GM21737 (cell line): Measurements from ENCODE around the gene GRIK1.

Experiments
- ATAC-seq: cut with Tn5 transposase; IDR thresholded peaks from one replicate; pipeline ENCODE4 v1.9.1; 2021; ENCODE audit warnings: mild to moderate bottlenecking, moderate library complexity; ENCODE audit not compliant: unreplicated experiment

Gene GRIK1

GRCh38 chr21:29788752-29789151 lies 151.0 kb downstream of the GRIK1 start:
- ATAC-seq = no peak

GRCh38 chr21:29787361-29787909 lies 152.4 kb downstream of the GRIK1 start:
- ATAC-seq = no peak

GRCh38 chr21:29786496-29787360 lies 153.1 kb downstream of the GRIK1 start:
- ATAC-seq = no peak

- ATAC-seq = no peak
Observed at GRCh38 chr21:29777160-29777559, 162.6 kb downstream of the GRIK1 start.

- no peak for ATAC-seq
Observed at GRCh38 chr21:29775462-29775861, 164.3 kb downstream of the GRIK1 start.

GRCh38 chr21:29771491-29772066 lies 168.2 kb downstream of the GRIK1 start:
- no peak for ATAC-seq

- ATAC-seq = no peak
Observed at GRCh38 chr21:29763674-29764073, 176.1 kb downstream of the GRIK1 start.

GRCh38 chr21:29762570-29763082 lies 177.2 kb downstream of the GRIK1 start:
- no peak for ATAC-seq

GRCh38 chr21:29753216-29753615 lies 186.6 kb downstream of the GRIK1 start:
- no peak for ATAC-seq

- ATAC-seq = no peak
Observed at GRCh38 chr21:29751473-29752185, 188.2 kb downstream of the GRIK1 start.

- no peak for ATAC-seq
Observed at GRCh38 chr21:29749957-29750356, 189.8 kb downstream of the GRIK1 start.

- ATAC-seq = no peak
Observed at GRCh38 chr21:29749223-29749622, 190.6 kb downstream of the GRIK1 start.

- no peak for ATAC-seq
Observed at GRCh38 chr21:29748391-29749167, 191.2 kb downstream of the GRIK1 start.

- ATAC-seq = no peak
Observed at GRCh38 chr21:29741761-29742160, 198.0 kb downstream of the GRIK1 start.

- ATAC-seq = no peak
Observed at GRCh38 chr21:29739176-29739575, 200.6 kb downstream of the GRIK1 start.

GRCh38 chr21:29738730-29739129 lies 201.1 kb downstream of the GRIK1 start:
- ATAC-seq = no peak

GRCh38 chr21:29737186-29737585 lies 202.6 kb downstream of the GRIK1 start:
- ATAC-seq = no peak

GRCh38 chr21:29730281-29730680 lies 209.5 kb downstream of the GRIK1 start:
- no peak for ATAC-seq

GRCh38 chr21:29726044-29726443 lies 213.8 kb downstream of the GRIK1 start:
- ATAC-seq = no peak

- ATAC-seq = no peak
Observed at GRCh38 chr21:29725025-29725736, 214.6 kb downstream of the GRIK1 start.
